G401 (cell line): ENCODE data around the gene NFKBIB. TPM values are rescaled to one million over a fixed set of nuclear protein-coding genes. Genes with fewer than 3 reads are reported as not detected.

Experiments used
- DNase-seq: peaks from one replicate; pipeline ENCODE4 v3.0.0-alpha.2; 2015; ENCODE audit warnings: low spot score
- in situ Hi-C: cut with HindIII; loops from 2 replicates; pipeline ENCODE4 v1.10.0; 2016; ENCODE audit warnings: low sequenced_read_pairs, mixed read lengths
- total RNA-seq: library from RNA; depleted of rRNA; stranded (reverse); fragments of >200 nt; shearing (Covaris generic); gene quantifications from 2 replicates; pipeline ENCODE4 v1.2.3, GENCODE V29; 2014

NFKBIB gene
- total RNA-seq, 1 experiment from 2014 or later: 63.2 TPM

DNA sequence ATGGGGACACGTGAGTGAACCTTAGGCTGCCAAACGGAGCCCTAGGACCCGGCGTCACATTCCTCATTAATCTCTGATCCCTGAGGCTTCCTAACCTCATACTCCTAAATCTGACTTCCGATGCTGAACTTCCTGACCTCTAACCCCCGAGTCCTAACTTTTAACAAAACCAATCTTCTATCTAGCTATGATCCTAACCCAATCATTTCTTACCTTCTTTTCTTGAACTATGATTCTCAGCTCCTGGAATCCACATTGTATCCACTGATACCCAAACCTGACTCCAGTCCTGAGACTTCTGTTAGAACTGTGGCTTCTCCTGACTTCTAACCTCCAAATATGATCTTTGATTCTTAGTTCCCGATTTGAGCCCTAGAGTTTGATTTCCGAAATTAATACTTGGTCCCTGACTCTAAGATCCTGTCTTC, 447 bp downstream of the NFKBIB start:
- in situ Hi-C loops: no loop called here
- no peak for DNase-seq

DNA sequence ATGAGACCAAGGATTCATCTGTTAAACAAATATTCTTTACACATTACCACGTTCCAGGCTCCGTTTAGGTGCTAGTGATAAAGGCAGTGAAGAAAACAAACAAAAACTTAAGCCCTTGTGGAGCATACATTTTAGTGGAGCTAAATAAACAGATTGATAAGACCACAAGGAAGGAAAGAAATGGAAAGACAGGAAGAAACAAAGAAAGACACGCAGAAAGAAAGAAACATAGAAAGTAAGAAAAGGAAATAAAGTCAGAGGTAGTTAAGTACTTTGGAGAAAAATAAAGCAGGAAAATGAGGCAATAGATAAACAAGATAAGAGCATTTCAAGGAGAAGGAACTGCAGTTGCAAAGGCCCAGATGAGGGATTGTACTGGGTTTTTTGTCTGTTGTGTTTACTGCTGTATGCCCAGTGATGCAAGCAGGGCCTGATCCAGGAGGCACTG, 998 bp downstream of the NFKBIB start:
- in situ Hi-C loops: no loop called here
- no peak for DNase-seq

DNA sequence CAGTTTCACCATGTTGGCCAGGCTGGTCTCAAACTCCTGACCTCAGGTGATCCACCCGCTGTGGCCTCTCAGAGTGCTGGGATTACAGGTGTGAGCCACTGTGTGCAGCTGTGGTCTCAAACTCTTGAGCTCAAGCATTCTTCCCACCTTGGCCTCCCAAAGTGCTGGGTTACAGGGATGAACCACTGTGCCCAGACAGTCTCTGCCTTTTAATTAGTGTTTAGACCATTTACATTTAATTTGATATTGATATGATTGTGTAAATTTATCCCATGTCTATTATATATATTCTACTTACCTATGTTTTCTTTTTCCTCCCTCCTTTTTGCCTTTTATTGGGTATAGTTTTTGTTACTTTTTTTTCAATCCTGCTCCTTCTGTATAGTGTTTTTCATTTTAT, 1.9 kb downstream of the NFKBIB start:
- in situ Hi-C loops: no loop called here
- DNase-seq: no peak

DNA sequence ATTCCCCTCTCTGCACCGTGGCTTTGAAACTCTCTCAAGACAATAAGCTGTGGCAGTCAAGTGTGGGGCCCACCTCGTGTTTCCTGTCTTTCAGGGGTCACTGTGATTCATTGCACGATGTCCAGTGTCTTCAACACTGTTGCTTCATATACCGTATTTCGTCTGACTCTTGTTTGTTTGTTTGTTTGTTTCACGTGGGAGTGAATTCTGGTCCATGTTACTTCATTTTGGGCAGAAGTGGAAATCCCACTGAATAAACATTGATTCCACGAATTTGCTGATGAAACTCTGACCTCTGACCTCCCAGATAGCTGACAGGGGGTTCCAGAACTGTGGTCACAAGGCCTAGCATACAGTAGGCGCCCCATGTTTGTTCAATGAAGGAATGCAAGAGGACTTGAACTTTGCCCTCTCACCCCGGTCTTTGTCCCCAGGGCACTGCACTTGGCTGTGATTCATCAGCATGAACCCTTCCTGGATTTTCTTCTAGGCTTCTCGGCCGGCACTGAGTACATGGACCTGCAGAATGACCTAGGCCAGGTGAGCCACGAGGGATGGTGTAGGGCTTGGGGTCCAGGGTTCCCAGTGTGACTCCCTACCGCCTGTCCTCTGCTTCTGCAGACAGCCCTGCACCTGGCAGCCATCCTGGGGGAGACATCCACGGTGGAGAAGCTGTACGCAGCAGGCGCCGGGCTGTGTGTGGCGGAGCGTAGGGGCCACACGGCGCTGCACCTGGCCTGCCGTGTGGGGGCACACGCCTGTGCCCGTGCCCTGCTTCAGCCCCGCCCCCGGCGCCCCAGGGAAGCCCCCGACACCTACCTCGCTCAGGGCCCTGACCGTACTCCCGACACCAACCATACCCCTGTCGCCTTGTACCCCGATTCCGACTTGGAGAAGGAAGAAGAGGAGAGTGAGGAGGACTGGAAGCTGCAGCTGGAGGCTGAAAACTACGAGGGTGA, 5.1 kb downstream of the NFKBIB start:
- in situ Hi-C loops: no loop called here
- DNase-seq: no peak

DNA sequence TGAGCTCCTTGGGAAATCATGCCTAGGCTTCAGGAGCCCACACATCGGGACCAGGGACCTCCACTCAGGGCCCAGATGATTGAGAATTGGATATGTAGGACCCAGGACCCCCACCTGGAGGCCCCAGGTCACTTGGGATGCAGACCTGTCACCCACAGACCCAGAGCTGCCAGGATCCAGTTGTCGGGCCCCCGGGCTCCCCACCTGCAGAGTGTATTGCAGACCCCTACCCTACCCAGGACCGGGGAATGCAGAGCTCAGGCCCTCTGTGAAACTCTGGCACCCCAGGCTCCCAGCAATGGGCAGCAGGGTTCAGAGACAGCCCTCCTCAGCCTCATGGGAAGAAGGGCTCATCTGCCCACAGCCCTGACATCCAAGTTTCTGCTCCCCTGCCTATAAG, 5.9 kb downstream of the NFKBIB start:
- DNase-seq: no peak
- in situ Hi-C loops: no loop called here

DNA sequence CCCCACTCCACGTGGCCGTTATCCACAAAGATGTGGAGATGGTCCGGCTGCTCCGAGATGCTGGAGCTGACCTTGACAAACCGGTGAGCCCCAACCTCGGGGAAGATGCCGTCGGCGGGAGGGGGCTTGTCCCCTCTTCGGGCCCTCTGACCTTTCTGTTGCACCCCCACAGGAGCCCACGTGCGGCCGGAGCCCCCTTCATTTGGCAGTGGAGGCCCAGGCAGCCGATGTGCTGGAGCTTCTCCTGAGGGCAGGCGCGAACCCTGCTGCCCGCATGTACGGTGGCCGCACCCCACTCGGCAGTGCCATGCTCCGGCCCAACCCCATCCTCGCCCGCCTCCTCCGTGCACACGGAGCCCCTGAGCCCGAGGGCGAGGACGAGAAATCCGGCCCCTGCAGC, 7.5 kb downstream of the NFKBIB start:
- DNase-seq: no peak
- in situ Hi-C loops: no loop called here

DNA sequence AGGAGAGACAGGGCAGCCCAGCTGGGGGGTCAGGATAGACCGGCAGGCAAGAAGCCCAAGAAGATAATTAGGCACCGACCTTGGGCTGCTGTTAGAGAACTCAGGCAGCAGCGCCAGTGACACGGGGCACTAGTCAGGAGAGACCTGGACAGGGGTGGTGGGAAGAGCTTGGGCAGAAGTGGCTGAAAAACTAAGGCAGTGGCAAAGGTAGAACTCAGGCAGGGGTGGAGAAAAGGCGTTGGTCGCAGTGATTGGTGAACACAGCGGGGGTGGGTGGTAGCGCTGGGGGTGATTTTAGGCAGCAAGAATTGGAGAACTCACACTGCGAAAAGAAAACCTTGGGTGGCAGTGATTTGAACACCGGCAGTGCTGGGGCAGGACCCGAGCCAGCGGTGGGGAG, 7.9 kb downstream of the NFKBIB start:
- in situ Hi-C loops: no loop called here
- no peak for DNase-seq

DNA sequence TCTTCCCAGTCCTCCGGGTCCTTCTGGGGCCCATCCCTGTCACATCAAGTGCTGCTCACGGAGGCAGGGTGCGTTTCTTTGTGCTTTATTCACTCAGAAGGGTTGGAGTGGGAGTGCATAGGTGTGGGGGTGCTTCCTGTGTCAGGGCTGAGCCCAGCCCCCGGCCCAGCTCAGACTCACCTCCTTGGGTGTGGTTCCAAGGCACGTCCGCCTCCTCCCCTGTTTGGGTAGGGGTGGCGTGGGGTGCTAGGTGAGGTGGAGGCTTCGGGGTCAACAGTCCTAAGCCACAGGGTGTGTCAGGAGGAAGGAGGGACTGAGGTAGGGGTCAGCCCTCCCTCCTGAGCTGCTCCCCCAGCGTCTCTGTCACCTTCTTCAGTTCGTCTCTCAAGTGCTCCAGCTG, 9.1 kb downstream of the NFKBIB start:
- in situ Hi-C loops: no loop called here
- DNase-seq: no peak

DNA sequence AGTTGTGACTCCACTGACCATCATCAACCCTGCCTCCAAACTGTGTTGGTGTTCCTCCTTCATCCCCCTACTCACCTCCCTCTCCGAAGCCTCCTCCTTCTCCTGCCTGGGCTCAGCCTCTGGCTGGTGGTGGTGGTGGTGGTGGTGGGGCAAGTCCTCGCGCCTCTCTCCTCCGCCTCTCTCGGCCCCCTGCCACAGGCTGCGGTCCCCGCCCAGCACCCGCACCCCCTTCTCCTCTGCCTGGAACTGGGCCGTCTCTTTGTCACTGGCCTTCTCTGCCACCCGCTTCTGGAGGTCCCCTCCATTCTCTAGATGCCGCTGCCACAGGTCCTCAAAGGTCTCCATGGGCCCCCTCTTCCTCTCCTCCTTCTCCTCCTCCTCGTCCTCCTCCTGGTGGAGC, 10.7 kb downstream of the NFKBIB start:
- in situ Hi-C loops: no loop called here
- DNase-seq: no peak

DNA sequence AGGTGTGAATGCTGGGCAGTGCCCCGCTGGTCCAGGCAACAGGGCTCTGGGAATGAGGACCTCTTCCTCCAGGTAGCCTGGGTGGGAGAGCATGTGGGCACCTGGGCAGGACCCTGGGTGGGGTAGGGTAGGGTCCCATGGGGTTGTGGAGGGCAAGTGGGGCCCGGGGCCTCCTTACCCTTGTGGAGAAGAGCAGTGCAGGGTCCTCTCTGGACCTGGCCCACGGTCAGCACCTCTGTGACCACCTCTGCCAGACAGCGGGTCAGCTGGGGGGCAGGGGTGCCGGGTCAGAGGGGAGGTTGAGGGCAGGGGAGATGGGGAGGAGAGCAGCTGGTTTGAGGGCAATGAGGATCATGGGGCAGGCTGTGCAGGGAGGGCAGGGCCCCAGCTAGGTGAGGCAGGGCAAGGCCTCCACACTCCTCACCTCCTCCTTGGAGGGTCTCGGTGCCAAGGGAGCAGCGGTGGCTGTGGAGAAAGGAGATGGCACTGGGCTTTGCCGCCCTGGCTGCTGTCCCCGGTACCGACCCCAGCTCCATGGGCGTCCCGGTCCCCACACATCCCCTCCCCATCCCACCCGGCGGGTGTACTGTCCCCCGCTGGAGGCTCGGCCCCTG, 11.7 kb downstream of the NFKBIB start:
- in situ Hi-C loops: no loop called here
- no peak for DNase-seq

DNA sequence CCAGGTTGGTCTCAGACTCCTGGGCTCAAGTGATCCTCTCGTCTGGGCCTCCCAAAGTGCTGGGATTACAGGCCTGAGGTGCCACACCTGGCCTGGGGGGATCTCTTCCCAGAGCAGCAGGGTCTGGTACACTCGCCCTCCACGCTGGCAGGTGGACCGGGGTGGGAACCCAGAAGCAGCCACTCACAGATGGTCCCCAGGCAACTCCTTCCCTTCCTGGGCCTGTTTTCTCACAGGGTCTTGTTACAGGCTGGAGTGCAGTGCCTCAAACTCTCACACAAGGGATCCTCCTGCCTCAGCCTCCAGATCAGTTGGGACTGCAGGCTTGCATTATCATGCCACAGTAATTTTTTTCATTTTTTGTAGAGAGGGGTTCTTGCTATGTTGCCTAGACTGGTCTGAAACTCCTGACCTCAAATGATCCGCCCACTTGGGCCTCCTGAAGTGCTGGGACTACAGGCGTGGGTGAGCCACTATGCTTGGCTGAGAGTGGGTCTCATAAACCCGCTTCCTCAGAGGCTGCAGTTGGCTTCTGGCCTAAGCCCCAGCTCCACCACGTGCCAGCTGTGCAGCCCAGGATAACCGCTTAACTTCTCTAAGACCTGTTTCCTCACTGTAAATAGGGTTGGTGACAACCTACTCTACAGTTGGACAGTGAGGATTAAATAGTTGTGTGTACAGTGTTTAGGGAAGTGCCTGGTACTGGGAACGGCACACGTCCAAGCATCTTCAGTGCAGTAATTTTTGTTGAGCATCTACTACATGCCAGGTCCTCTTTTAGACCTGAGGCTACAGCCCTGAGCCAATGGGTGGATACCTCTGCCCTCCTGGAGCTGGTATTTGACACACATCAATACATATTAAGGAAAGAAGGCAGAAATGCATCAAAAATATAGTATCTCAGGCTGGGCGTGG, 13.1 kb downstream of the NFKBIB start:
- in situ Hi-C loops: no loop called here
- no peak for DNase-seq

DNA sequence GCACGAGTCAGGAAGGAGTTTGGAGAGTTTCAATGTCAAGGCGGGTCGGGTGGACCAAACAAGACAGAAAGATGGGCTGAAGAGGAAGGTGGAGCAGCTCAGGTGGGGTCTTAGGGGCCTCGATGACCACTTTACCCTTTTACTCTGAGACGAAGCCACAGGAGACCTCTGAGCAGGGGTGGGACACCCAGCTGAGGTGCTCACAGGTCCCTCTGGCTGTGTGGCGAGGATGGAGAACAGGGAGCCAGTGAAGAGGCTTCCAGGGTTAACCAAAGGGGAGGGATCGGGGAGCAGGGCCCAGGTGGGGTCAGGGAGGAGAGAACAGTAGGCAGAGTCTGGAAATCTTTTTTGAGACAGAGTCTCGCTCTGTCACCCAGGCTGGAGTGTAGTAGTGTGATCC, 14.2 kb downstream of the NFKBIB start:
- in situ Hi-C loops: no loop called here
- no peak for DNase-seq

DNA sequence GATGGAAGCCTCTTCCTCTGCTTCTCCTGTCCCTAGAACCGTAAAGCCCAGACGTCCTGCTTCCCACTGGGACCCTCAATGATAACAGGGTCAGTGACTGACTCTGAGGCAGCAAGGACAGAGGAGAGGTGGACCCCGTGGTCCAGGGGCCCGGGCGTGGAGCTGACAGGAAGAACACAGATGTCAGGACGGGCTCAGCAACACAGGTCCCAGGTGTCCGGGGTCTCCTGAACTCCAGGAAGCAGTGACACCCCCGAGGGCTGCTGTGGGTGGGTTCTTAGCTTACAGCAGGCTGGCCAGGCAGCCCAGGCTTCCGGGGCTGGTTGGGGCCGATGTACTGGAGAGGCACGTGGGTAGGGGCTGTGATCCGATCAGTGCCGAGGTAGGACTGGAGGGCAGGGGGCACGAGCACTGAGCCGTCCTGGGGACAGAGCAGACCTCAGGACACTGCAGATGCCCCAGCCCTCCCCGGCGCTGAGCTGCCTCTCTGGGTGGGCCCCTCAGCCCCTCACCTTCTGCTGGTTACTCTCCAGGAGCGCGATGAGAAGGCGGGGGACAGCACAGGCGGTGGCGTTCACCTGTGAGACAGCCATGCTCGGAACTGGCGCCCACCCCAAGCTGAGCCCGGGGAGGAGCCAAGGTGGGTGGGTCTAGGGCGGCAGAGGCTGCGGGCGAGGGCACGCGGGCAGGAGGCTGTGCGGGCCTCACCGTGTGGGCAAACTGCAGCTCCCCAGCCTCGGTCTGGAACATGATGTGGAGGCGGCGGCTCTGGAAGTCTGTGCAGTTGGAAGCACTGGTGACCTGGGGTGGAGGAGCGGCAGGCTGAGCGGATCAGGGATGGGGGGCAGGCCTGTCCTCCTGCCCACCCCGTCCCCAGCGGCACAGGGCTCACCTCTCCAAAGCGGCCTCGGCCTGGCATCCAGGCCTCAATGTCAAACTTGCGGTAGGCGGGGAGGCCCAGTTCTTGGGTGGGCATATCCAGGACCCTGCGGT, 15.9 kb downstream of the NFKBIB start:
- DNase-seq: no peak
- in situ Hi-C loops: no loop called here

DNA sequence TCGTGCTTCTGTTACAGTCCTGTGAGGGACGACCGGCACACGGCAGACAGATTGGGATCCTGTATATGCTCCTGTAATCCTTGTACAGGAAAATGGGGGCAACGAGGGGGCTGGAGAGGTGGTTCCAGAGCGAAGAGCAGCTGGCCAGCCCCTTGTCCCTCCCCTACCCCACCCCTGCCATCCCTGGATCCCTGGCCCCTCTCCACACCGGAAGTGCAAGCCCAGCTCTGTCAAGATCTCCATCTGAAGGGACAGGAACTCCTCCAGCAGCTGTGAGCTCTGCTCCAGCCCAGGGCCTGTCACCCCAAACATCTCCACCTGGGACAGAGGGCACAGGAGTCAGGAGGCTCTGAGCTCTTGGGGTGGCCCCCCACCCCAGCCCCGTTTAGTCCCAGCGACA, 17.7 kb downstream of the NFKBIB start:
- no peak for DNase-seq
- in situ Hi-C loops: no loop called here

DNA sequence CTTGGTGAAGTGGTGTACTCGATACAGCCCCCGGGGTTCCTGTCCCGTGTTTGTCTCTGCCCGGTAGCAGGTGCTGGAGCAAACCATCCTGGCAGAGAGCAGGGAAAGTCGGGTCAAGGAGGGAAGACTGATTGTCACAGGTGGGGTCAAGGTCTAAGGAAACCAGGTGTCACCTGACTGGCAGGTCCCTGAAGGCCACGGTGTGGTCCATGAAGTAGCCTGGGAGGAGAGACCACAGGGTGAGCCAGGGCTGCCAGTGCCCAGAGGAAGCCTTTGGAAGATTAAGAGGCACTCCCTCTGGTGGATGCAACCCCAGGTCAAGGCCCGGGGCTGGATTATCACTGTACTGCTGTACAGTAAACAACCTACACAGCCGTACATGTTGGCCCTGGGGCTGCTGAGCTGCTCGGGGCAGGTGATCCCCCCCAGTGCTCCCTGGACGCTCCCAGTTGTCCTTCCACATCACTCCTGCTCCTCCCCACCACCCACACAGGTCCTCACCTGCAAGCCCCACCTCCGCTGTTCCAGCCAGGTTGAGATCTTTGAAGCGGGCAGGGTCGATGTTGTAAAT, 18.2 kb downstream of the NFKBIB start:
- in situ Hi-C loops: no loop called here
- no peak for DNase-seq

DNA sequence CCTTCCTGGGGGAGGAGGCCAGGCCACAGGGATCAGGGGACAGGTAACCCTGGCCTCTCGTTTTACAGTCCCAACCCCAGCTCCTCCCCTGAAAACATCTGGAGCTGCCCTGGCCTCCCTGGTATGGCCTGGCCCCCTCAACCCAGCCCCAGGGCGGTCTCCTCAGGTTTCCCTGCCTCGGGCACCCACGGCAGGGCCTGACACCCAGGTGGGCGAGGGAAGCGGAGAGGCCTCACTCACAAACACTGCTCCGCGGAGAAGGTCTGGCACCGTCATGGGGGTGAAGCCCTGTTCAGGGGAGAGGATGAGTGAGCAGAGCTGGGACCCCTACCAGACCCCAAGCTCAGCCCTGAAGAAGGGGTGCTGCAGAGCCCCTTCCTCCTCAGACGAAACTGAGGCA, 18.8 kb downstream of the NFKBIB start:
- in situ Hi-C loops: no loop called here
- no peak for DNase-seq

DNA sequence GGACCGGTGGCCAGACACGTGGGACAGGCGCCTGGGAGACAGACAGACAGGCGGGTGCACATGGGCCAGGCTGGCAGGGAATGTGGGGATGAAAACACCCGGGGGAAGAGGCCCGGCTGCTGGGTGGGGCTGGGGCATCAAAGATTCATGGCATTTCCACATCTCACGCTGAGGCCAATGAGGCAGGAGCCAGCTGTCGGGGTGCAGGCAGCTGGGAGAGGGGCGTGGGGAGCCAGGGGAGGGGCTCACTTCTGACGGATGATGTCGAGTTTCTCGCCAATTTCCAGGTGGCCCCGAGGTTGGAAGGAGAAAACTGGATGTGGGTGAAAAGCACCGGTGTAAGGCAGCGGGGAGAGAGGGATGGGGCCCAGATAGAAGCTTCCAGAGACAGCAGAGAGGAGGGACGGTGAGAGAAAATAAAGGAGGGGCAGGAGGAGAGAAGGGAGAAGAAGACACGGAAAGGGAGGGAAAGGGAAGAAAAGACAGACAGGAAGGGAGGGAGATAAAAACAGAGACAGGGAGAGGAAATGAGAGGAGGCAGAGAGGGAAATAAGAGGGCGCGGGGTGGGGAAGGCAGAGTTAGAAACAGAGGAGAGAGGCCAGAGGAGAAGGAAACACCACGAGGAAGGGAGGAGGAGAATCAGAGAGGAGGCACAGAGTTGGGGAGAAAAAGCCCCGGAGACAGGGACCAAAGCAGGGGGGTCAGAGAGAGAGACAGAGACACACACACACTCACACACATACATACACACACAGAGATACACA, 20.2 kb downstream of the NFKBIB start:
- in situ Hi-C loops: no loop called here
- no peak for DNase-seq
